Upper lobe of left lung (tissue), 4 donors: ENCODE measurements around the gene ACTG1.

Experiments
- EP300 ChIP-seq, 4 donors: sonication (generic); formaldehyde crosslinking; IDR thresholded peaks; one replicate each; pipeline ENCODE4 v1.5.1; 2017; ENCODE audit warnings: antibody characterized with exemption in 4 of 4, control low read depth in 2 of 4
- POLR2A ChIP-seq, 4 donors: fragments of 450-650 bp; IDR thresholded peaks; one replicate each; pipeline ENCODE4 v1.5.1; 2016 to 2017; ENCODE audit warnings: antibody characterized with exemption in 4 of 4, mild to moderate bottlenecking in 2 of 4
- TF ChIP-seq, protein P1 (sequence below), 6 experiments: fragments of 450-650 bp in 4 of 6; fragments of 200-600 bp in 2 of 6; sonication (generic) in 2 of 6; IDR thresholded peaks; one replicate each; pipeline ENCODE4 v1.5.1; 2016 to 2019; ENCODE audit warnings: antibody characterized with exemption in 6 of 6

DNA sequence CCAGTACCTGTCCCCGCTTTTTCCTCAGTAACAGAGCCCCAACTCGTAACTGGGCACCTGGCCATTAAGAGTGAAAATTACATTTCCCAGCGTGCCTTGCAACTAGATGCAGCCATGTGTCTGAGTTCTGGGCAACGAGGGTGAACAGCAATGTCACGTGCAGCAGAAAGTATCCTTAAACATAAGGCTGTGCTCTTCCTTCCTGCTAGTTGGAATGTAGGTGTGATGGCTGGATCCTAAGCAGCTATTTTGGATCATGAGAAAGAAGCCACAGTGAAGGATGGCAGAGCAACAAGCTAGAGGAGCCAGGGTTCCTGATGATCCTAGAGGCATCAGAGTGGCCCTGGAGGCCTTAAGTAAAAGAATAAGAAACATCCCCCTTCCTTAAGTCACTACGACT, 36.0 kb downstream of the ACTG1 start:
- TF ChIP-seq, protein P1, sequence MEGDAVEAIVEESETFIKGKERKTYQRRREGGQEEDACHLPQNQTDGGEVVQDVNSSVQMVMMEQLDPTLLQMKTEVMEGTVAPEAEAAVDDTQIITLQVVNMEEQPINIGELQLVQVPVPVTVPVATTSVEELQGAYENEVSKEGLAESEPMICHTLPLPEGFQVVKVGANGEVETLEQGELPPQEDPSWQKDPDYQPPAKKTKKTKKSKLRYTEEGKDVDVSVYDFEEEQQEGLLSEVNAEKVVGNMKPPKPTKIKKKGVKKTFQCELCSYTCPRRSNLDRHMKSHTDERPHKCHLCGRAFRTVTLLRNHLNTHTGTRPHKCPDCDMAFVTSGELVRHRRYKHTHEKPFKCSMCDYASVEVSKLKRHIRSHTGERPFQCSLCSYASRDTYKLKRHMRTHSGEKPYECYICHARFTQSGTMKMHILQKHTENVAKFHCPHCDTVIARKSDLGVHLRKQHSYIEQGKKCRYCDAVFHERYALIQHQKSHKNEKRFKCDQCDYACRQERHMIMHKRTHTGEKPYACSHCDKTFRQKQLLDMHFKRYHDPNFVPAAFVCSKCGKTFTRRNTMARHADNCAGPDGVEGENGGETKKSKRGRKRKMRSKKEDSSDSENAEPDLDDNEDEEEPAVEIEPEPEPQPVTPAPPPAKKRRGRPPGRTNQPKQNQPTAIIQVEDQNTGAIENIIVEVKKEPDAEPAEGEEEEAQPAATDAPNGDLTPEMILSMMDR (IDR thresholded peaks at IDR 0.05): no peak
- TF ChIP-seq POLR2A (IDR thresholded peaks at IDR 0.05): no peak
- no peak for TF ChIP-seq EP300 (IDR thresholded peaks at IDR 0.05)
